KOPT-K1 (cell line): ENCODE measurements around the gene WASHC1.
"Not testable (repeated sequence)": the region's sequence is repeated elsewhere in the genome, so short reads cannot be mapped to it uniquely, and the experiment has no call there.

Source experiments
- H3K27ac ChIP-seq: fragments of 200-600 bp; sonication (generic); 2 replicates; pipeline ENCODE4 v1.5.1; 2016; ENCODE audit warnings: antibody characterized with exemption, mild to moderate bottlenecking, low read depth, low read length; ENCODE audit not compliant: poor library complexity, severe bottlenecking
- H3K36me3 ChIP-seq: fragments of 200-600 bp; sonication (generic); 2 replicates; pipeline ENCODE4 v1.5.1; 2017; ENCODE audit warnings: antibody characterized with exemption, mild to moderate bottlenecking, low read length, moderate library complexity; ENCODE audit not compliant: insufficient read depth
- H3K9me3 ChIP-seq: fragments of 200-600 bp; sonication (generic); 2 replicates; pipeline ENCODE4 v1.5.1; 2017; ENCODE audit warnings: antibody characterized with exemption, low read length, mild to moderate bottlenecking; ENCODE audit not compliant: insufficient read depth, poor library complexity, severe bottlenecking

WASHC1 gene, protein sequence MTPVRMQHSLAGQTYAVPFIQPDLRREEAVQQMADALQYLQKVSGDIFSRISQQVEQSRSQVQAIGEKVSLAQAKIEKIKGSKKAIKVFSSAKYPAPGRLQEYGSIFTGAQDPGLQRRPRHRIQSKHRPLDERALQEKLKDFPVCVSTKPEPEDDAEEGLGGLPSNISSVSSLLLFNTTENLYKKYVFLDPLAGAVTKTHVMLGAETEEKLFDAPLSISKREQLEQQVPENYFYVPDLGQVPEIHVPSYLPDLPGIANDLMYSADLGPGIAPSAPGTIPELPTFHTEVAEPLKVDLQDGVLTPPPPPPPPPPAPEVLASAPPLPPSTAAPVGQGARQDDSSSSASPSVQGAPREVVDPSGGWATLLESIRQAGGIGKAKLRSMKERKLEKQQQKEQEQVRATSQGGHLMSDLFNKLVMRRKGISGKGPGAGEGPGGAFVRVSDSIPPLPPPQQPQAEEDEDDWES

DNA sequence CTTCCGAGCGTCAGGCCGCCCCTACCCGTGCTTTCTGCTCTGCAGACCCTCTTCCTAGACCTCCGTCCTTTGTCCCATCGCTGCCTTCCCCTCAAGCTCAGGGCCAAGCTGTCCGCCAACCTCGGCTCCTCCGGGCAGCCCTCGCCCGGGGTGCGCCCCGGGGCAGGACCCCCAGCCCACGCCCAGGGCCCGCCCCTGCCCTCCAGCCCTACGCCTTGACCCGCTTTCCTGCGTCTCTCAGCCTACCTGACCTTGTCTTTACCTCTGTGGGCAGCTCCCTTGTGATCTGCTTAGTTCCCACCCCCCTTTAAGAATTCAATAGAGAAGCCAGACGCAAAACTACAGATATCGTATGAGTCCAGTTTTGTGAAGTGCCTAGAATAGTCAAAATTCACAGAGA, at the start of gene WASHC1:
TSS of gene WASHC1 (minus strand) at position 101 of the 400 bp plus-strand sequence. CDS start 4,457 bp downstream, outside the sequence.
- H3K27ac ChIP-seq, result peak within 1 kb of the TSS; percentile 47
- H3K9me3 ChIP-seq, H3K36me3 ChIP-seq: not testable (repeated sequence)

DNA sequence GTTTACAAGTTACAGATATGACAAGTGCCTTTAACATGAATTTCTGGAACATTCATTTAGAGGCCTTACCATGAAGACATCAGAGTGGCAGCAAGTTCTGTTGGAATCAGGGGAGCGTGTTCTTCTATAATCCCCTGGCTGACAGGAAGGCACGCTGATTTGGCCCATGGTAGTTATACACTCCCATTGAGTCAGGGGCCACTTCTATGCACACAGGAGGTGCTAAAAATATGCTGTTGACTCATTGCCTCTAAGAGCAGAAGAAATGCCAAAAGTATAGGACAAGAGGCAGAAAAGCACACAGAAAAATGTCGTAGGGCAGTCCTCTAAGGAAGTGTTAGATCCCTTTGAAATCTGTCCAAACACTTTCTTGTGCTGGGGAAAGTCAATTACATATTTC, 49.1 kb upstream of the WASHC1 start:
- H3K27ac ChIP-seq, H3K36me3 ChIP-seq, H3K9me3 ChIP-seq: not testable (repeated sequence)

DNA sequence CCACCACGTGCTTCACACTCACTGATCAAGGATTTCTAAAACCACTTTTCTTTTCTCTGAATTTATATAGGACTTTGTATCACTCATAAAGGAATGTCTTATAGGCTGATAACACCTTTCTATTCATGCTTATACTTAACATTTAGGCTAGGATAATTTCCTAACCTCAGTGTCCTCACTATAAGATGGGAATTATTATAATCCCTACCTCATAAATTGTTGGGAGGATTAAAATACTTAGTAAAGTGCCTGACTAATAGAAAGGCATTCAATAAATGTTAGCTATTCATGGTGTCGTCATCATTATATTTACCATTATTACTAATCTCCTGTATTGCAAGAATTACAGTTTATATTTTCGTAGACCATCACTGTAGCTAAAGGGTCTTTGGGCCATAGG, 47.1 kb upstream of the WASHC1 start:
- H3K36me3 ChIP-seq, H3K27ac ChIP-seq, H3K9me3 ChIP-seq: not testable (repeated sequence)

DNA sequence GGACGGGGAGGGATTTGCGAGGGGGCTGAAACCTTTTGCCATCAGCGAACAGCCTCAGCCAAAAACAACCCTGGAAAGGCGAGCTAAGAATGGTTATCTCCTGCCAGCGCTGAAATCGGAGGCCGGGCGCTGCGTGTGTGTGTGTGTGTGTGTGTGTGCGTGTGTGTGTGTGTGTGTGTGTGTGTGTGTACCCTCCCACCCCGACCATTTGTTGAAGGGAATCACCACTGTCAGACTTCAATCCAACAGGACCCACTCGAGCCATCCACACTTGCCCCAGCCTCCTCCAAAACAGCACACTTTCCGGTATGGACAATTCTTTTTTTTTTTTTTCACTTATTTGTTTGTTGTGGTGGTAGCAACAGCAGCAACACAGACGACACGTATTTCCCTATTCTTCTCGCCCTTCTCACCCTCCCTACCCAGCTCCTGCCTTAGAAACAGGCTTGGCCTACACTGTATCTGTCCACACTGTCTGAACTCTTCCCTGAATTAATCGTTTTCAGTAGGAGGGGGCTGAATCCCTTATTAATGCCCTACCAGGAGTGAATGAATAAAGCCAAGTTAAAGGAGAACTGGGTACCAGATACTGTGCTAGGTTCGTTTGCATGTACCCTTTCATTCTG, 44.8 kb upstream of the WASHC1 start:
- not testable (repeated sequence) for H3K36me3 ChIP-seq, H3K27ac ChIP-seq, H3K9me3 ChIP-seq

DNA sequence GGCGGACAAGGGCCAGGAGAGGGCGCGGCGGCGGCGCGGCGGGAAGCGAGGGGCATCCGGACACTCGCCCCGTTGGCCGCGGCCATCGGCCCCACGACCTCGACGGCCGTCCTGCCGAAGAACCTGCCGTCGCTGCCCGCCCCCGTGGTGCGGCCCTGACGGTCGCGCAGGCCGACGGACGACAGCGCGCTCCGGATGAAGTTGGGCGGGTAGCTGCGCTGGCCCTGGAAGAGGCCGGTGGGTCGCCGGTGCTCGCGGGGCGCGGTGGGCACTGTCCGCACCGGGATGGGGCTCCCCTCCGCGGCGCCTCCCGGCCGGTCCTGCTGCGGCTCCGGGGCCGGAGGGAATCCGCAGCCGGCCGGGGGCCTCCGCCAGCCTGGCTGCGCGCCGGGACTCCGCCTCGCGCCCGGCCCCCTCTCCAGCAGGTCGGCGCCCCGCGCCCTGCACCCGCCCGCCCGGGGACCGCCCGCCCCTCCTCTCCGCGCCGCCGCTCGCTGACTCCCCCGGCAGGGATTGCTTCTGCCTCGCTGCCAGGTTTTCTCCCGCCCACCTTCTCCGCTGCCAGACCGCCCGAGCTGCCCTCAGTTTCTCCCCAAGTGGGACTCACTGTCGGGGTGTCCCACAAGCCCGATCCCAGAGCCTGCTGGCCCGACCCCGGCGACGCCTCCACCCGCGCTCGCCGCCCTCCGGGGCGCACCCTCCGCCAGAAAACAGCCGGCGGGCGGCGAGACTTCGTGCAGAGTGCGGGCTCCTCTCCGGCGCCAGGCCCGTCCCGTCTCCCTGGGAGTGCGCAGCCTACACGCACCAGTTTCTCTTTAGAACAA, 44.0 kb upstream of the WASHC1 start:
- H3K9me3 ChIP-seq, H3K27ac ChIP-seq: not testable (repeated sequence)

DNA sequence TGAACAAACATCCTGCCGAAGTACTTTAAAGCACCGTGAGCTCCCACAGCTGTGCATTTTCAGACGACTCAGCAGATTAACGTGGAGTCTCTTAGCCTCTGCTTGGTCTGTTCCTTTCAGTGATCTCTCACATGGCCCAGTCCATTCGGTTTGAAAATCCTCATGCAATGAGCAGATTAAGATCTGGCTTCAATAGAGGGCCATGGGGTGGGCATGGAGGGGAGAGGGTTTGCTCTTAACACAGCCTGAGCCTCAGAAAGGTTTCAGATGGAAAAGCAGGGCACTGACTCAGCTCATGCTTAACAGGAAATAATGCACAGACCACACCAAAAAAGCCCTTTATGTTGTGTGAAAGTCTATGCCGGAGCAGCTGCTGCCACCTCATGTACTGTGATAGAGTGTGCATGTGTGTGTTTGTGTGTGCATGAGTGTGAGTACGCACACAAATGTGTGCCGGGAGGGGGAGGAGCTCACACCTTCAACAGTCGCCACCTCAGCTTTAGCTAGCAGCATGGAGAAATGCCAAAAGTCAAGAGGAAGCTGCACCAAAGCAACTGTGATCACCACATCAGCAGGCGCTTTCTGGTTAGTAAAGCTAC, 33.9 kb upstream of the WASHC1 start:
- H3K9me3 ChIP-seq, H3K36me3 ChIP-seq: not testable (repeated sequence)
- H3K27ac ChIP-seq, result peak overlapping the region; percentile 68

More for the DNA sequence above, 44.0 kb upstream of the WASHC1 start:
- not testable (repeated sequence) for H3K36me3 ChIP-seq

DNA sequence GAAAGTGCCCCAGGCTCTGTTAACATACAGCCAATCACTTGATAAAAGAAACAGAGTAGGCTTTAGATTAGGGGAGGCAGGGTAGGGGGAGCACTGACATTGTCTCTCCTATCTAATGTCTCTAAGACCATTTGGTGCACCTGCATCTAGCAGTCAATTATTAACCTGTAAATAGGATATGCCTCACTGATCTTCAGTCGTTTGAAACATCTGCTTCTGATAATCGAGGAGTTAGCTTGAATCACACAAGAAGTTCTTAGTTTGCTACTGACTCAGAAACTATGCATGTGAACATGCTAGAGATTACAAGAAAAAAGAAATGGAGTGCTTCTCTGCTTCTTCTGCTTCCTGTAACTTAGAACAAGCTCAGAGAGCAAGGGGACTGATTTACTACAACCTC, 23.4 kb upstream of the WASHC1 start:
- H3K27ac ChIP-seq, H3K9me3 ChIP-seq, H3K36me3 ChIP-seq: not testable (repeated sequence)

DNA sequence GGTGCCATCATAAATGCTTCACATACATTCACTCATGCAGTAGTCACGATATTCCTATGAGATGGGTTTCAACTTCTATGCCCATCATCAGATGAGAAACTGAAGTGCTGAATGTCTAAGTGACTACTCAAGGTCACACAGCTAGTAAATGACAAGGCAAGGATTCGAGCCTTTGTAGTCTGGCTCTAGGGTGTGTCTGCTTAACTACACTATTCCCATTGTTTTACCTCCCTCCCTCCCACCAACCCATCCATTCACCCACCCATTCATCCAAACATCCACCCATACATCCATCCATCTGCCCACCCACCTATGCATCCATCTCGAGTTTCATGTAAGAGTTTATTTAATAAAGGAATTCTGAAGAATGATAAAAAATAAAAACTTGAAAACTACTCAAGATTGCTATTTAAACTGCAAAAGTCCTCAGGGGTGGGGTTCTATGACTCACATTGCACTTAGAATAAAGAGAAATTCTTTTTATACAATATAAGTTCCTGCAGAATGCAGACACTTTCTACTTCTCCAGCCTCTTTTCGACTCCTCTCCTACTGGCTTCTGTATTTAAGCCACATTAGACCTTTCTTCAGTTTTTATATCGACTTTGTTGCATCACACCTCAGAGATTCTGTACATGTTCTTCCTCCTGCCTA, 19.1 kb upstream of the WASHC1 start:
- H3K9me3 ChIP-seq, H3K36me3 ChIP-seq, H3K27ac ChIP-seq: not testable (repeated sequence)

DNA sequence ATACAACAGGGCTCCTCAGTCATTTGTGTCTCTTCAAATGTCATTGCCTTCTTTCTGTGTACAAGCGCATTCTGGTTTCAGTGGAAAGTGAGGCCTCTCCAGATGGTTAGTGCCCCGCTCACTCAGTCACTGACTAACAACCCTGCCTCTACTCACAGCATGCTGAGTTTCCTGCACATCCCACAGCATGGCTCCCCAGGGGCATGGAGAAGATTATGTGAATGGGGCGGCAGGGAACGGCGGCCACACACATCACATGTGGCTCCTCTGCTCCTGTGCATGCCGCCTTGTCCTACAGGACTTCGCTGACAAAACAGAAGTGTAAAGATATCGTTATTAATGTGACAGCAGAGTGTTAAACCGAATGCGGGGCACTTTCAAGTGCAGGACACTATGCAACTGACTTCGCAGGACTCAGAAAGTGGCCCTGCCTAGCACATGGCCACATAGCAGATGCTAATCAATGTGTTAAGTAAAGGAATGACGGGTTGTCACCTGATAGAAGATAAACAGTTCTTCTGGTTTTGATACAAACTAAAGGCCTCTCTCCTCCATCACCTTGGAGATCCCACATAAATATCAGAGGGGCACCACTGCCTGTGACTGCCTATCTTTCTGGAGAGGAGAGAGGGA, 17.5 kb upstream of the WASHC1 start:
- H3K36me3 ChIP-seq, H3K27ac ChIP-seq, H3K9me3 ChIP-seq: not testable (repeated sequence)

DNA sequence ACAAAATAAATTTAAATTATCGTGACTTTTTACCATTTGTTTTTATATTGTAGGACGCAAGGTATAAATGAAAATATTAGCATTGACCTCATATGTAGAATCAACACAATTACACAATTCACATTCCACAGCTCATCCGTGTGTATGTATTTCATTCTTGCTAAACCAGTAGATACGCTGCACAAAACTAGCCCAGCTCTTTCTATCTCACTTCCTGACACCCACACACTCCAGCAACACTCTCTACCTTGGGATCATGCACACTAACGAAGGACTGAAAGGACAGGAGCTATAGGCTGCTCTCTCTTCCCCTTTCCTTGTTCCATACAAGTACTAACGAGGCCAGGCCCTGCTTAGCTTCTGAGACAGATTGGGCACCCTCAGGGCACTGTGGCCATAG, 16.9 kb upstream of the WASHC1 start:
- H3K9me3 ChIP-seq, H3K36me3 ChIP-seq: not testable (repeated sequence)

DNA sequence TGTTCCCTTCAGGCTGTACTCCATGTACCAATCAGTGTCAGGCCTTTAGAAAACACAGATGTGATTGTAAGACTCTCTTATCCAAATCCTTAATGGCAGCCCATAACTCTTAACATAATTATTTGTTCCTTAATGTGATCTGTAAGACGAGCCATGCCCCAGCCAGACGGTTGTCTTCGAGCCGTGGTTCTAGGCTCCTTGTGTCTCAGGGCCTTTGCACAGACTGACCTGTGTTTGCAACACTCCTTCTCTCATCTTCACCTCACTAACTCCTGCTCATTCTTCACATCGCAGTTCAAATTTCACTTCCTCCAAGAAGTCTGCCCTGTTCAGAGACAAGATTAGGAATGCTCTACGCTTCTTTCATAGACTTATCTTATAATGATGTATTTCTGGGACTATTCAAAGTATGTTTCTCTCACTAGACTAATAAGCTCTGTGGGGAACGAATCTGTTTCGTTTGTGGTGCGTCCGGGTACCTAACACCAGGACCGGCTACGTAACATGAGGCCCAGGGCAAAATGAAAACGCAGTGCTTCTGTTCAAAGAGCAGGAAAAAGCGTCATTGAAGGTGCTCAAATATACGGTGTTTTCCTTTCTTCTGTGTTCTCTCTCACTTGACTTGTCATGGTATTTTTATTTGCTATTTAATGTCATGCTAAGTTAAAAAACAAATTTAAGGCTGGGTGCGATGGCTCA, 16.1 kb upstream of the WASHC1 start:
- not testable (repeated sequence) for H3K27ac ChIP-seq, H3K36me3 ChIP-seq, H3K9me3 ChIP-seq

More for the DNA sequence above, 16.9 kb upstream of the WASHC1 start:
- not testable (repeated sequence) for H3K27ac ChIP-seq

DNA sequence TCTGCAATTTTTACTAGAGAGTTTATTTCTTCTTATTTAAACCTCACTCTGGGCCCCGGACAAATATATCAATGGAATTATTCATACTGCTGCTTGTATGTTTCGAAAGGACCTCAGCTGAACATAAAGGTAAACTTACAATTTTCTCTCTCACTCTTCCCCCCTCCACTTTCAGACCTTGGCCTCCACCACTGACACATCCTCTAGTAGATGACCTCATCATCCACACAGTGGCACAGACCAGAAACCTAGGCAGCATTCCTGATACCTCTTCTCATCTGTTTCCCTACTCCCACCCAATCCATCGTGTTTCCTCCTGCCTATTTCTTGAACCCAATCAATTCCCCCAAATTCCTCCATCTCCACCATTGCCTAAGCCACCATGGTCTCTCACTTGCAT, 15.2 kb upstream of the WASHC1 start:
- not testable (repeated sequence) for H3K27ac ChIP-seq

DNA sequence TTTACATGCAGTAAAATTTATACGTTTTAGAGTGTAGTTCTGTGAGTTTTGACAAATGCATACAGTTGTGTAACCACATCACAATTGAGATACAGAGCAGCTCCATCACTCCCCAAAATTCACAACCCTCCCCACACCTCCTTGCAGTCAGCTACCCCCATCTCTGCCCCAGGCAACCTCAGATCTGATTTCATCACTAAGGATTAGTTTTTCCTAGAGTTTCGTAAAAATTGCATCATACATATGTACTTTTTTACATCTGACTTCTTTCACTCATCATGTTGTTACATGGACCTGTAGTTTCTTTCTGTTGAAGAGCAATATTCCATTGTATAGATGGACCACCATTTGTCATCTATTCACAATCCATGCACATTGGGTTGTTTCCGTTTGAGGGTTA, 14.4 kb upstream of the WASHC1 start:
- not testable (repeated sequence) for H3K27ac ChIP-seq, H3K9me3 ChIP-seq, H3K36me3 ChIP-seq

More for the DNA sequence above, 15.2 kb upstream of the WASHC1 start:
- not testable (repeated sequence) for H3K36me3 ChIP-seq, H3K9me3 ChIP-seq

DNA sequence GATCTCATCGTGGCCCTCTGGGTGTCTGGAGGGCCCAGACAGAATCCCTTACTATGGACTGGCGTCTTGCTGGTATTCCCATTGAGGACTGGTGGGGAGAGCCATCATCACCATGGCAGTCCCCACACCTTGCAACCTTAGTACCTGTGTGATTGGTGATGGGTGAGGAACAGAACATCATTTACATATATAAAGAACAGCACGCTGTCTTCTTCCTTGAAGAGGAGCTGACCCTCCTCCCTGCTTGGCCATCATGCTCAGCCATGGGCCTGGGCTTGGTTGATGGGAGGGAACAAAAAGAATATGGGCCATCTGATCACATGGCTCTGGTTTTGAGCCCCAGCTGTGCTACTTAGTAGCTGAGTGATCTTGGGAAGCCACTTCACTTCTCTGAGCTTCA, 13.9 kb upstream of the WASHC1 start:
- not testable (repeated sequence) for H3K36me3 ChIP-seq, H3K27ac ChIP-seq, H3K9me3 ChIP-seq
